Superior temporal gyrus (tissue), 1 donor: ENCODE measurements around the gene RENBP.
A peak's percentile ranks its signal among the peaks of the same experiment; 100 is the strongest.
"Not testable (repeated sequence)": the region's sequence is repeated elsewhere in the genome, so short reads cannot be mapped to it uniquely, and the experiment has no call there.

Source experiments
- DNase-seq: peaks from one replicate; pipeline ENCODE4 v3.0.0-alpha.2; 2016; ENCODE audit errors: extremely low spot score

Gene RENBP

DNA sequence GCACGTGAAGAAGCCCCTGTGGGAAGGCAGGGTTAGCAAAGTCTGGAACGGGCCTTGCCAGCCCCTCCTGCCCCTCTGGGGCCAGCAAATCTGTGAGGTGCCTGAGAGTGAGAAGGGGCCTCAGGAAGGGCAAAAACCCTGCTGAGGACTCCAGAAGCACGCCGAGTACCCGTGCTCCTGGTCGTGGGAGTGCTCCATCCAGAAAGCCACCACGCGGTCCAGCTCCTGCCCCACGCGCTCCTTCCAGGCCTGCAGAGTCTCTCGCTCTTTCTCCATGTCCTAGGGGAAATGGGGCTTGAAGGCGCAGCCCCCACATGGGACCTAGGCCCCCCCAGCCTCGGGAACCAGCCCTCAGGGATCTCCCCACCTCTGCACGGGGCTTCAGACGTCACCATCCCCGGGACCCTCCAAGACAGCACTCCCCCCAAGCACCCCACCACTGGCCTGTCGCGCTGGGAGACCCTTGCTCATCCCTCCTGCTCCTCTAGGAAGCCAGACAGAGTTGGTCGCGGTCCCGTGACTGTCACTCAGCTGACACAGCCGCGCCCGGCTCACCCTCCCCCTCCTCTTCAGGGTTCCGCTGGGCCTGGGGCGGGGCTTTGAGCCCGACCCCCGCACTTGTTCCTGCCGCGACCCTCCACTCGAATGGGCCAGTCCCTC, at the start of gene RENBP:
RENBP (minus strand) TSS at position 504 of the 660 bp plus-strand sequence; CDS start at position 471, 33 bp downstream.
- no peak for DNase-seq

GRCh38 chrX:153993978-153994377, 49.5 kb upstream of the RENBP start:
- no peak for DNase-seq

DNA sequence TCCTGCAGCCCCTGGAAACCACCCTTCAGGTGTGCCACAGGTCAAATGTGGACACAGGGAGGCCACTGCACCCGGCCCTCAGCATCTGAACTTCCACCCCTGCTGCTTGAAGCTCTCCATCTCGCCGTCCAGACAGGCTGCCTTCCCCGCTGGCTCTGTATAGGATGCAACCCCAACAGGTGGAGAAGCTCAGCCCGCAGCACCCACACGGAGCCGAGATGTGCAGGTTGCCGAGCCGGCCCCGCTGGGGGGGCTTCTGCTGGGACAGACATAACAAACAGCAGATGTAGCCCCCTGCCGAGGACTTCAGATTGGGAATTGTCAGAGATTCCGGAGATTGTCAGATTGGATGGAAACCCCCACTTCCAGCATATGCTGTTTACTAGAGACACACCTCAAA, 48.6 kb upstream of the RENBP start:
- no peak for DNase-seq

- no peak for DNase-seq
Measured at GRCh38 chrX:153992180-153992579, 47.7 kb upstream of the RENBP start.

DNA sequence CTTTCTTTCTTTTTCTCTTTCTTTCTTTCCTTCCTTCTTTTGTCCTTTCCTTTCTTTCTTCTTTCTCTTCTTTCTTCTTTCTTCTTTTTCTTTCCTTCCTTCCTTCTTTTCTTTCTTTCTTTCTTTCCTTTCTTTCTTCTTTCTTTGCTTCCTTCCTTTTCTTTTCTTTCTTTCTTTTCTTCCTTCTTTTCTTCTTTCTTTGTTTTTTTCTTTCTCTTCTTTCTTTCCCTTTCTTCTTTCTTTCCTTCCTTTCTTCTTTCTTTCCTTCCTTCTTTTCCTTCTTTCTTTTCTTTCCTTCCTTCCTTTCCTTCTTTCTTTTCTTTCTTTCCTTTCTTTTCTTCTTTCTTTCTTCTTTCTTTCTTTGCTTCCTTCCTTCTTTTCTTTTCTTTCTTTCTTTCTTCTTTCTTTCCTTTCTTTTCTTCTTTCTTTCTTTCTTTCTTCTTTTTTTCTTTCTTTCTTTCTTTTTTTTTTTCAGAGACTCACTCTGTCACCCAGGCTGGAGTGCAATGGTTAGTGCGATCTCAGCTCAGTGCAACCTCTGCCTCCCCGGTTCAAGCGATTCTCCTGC, 46.7 kb upstream of the RENBP start:
- DNase-seq, result no peak

DNA sequence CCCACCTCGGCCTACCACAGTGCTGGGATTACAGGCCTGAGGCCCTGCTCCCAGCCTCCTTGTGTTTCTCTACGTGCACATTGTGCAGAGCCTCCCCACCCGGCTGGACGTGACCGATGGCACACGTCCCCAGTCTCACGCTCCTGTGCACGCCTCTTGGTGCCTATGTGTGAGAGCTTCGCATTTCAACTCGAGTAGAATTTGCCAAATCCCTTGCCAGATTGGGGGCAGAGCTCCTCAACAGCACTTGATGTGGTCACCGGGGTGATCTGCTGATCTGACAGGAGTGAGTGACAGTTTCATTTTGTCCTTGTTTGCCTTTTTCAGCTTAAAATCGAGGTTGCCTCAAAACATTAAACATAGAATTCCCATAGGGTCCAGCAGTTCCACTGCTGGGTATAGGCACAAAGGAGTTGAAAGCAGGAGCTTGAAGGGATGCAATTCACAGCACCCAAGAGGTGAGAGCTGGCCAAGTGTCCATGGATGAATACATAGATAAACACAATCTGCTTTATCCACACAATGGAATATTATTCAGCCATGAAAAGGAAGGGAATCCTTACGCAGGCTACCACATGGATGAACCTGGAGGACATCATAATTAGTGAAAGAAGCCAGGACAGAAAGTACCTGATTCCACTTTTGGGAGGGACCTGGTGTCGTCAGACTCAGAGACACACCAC, 45.7 kb upstream of the RENBP start:
- DNase-seq, result no peak

GRCh38 chrX:153988493-153988892, 44.0 kb upstream of the RENBP start:
- no peak for DNase-seq

DNA sequence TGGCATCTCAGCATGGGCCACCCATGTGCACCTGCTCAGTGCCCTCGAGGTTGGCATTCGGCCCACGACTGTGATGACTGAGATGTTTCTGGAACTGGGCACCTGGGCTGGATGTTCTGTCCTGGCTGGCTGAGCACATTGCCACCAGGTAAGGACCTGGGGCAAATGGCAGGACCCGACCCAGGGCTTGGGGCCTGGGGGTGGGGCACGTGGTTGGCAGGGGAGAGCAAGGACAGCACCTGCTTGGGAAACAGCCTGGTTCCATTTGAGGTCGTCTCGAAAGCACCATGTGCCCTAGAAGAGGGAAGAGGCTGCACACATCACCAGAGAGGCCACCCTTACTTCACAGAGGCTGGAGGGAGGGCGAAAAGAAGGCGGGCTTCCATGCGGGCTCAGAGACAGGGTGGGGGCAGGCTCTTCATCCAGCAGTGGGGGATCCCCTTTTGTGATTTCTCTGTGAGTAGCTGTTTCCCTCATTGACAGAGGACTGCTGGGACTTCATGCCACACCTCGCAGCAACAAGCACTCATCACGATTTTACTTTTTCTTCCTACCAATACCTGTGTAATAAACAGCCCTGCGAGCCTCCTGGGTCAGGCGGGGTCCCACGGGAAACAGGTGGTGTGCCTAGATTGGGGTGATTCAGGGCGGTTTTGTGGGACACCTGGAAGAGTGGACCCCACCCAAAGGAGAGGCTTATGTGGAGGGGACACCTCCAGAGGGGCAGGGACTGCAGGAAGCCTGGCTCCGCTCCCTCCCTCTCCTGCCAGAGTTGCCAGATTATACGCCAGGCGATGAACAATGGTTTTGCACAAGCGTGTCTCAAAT, 40.1 kb upstream of the RENBP start:
- DNase-seq, result no peak

- DNase-seq, result no peak
Measured at GRCh38 chrX:153983321-153983801, 38.9 kb upstream of the RENBP start.

DNA sequence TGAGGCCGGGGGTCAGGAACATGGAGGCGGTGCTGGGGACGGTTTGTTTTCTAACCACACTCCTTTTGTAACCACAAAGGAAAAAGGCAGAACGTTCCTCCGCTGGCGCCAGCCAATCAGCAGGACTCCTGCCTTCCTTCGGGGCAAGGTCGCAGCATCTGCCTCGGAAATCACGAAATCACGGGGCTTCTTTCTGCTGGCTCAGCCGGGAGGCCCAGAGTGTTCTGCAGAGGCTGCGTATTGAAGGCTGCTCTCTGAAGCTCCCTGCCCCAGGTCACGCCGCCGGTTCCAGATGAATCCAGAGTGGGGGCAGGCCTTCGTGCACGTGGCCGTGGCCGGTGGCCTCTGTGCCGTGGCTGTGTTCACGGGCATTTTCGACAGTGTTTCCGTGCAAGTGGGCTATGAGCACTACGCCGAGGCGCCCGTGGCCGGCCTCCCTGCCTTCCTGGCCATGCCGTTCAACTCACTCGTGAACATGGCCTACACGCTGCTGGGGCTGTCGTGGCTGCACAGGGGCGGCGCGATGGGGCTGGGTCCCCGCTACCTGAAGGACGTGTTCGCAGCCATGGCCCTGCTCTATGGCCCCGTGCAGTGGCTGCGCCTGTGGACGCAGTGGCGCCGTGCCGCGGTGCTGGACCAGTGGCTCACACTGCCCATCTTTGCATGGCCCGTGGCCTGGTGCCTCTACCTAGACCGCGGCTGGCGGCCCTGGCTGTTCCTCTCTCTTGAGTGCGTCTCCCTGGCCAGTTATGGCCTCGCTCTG, 37.5 kb upstream of the RENBP start:
- no peak for DNase-seq

- no peak for DNase-seq
Measured at GRCh38 chrX:153981231-153981630, 36.8 kb upstream of the RENBP start.

GRCh38 chrX:153980394-153980793, 36.0 kb upstream of the RENBP start:
- not testable (repeated sequence) for DNase-seq

- DNase-seq, result no peak
Measured at GRCh38 chrX:153974726-153975286, 30.4 kb upstream of the RENBP start.

GRCh38 chrX:153974003-153974725, 29.7 kb upstream of the RENBP start:
- no peak for DNase-seq

- no peak for DNase-seq
Measured at GRCh38 chrX:153973127-153974002, 28.9 kb upstream of the RENBP start.

- peak; percentile 82 for DNase-seq
Measured at GRCh38 chrX:153972368-153973126, 28.1 kb upstream of the RENBP start, which contains the start of gene TMEM187. TMEM187 (plus strand) TSS chrX:153972754; CDS start chrX:153982063, 9,309 bp downstream.

DNA sequence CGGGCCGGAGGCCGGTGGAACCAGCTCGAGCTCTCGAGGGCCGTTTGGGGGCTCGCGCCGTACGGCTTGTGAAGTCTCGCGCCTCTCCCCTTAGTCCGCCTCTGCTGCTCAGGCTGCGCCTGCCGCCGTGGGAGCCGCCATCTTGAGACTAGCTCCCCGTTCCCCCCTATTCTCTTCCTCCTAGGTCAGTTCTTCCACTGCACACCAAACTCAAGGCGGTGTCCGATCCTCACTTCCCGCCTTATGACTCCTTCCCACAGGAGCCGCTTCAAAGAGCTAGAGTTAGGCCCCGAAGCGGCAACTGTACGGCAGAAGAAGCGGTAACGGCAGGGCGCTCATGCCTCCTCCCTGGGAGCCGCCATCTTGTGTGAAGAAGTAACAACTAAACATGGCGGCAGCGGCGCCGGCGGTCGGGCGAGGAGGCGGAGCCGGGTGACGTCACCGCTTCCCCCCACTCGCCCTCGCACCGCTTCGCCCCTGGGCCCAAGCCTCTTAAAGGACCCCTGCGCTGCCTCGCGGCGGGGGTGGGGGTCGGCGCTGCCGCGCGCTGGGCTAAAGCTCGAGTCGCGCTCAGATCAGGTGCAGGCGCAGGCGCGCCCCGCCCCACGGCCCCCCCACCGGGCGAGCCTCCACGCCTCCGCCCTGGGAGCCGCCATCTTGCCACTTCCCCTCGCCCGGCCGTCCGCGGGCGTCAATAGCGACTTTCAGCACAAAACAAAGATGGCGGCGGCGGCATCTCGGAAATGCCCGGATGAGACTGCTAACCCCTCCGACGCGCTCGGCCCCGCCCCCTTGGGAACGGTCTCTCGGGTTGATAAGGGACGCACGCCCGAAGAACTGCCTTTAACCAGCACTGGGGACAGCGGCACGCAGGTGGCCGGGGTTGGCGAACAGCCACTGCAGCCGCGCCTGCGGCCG, 27.3 kb upstream of the RENBP start, which contains the start of gene HCFC1:
HCFC1 (minus strand) TSS at position 369 of the 918 bp plus-strand sequence. CDS start 978 bp downstream, outside the sequence.
- peak; percentile 87 for DNase-seq
